Left lung (tissue), 10 donors: ENCODE results near the gene ZNF169. TPM values are rescaled to one million over a fixed set of nuclear protein-coding genes. Genes with fewer than 3 reads are reported as not detected.
A peak's percentile ranks its signal among the peaks of the same experiment; 100 is the strongest.
"Not testable (repeated sequence)": the region's sequence is repeated elsewhere in the genome, so short reads cannot be mapped to it uniquely, and the experiment has no call there.

Experiments used
- ATAC-seq: fragments of 200-7000 bp; cut with Tn5 transposase; one replicate; pipeline ENCODE4 v1.9.1; 2020; ENCODE audit warnings: moderate library complexity
- DNase-seq, 4 donors: peaks; one replicate each; pipeline ENCODE4 v3.0.0-alpha.2; 2013 to 2020
- H3K27ac ChIP-seq, 2 donors: fragments of 200-600 bp; sonication (generic) in 1 of 2; one replicate each; pipeline versions ENCODE4 v1.5.0 to v1.8.0; 2020 to 2021
- H3K27me3 ChIP-seq, 2 donors: fragments of 200-600 bp; sonication (generic) in 1 of 2; one replicate each; pipeline versions ENCODE4 v1.5.0 to v1.8.0; 2020 to 2021
- H3K36me3 ChIP-seq, 2 donors: fragments of 200-600 bp; sonication (generic) in 1 of 2; one replicate each; pipeline versions ENCODE4 v1.5.0 to v1.8.0; 2020 to 2021
- H3K4me1 ChIP-seq, 2 donors: fragments of 200-600 bp; one replicate each; pipeline ENCODE4 v1.8.0; 2021
- H3K4me3 ChIP-seq, 2 donors: fragments of 200-600 bp; sonication (generic) in 1 of 2; one replicate each; pipeline versions ENCODE4 v1.5.0 to v1.8.0; 2020 to 2021; ENCODE audit warnings: mild to moderate bottlenecking in 1 of 2
- H3K9me3 ChIP-seq, 2 donors: fragments of 200-600 bp; sonication (generic) in 1 of 2; one replicate each; pipeline versions ENCODE4 v1.5.0 to v1.8.0; 2020 to 2021
- intact Hi-C, 2 donors: fragments of 100-400 bp; cut with DNase I; formaldehyde crosslinking; loops; one replicate each; pipeline versions ENCODE4 v1.11.2 to v1.14.2; 2022
- polyA plus RNA-seq, 6 donors: library from polyadenylated mRNA; unstranded; fragments of 120-200 nt; gene quantifications; one replicate each; pipeline ENCODE4 v1.2.1, GENCODE V29; 2013; ENCODE audit not compliant: insufficient read length in 6 of 6
- total RNA-seq, 2 donors: library from RNA; stranded (reverse); fragmentation: NEBNext Ultra II Directional; extraction: Animal tissue kit (Norgen Biotek cat#: 25700); gene quantifications; one replicate each; pipeline ENCODE4 v1.2.1, GENCODE V29; 2021
- TF ChIP-seq, protein P1 (sequence below), 2 donors: fragments of 200-600 bp; sonication (generic) in 1 of 2; IDR thresholded peaks; one replicate each; pipeline versions ENCODE4 v1.5.0 to v1.8.0; 2021; ENCODE audit warnings: antibody characterized with exemption in 2 of 2
- donor health status: DM: no; HTN: yes; CAD: no.
- donor health status: DM: no; HTN: no; CAD: no.

Gene ZNF169
- total and polyA plus RNA-seq, 8 donors = 4.1 to 12.3 (median 10.2) TPM

GRCh38 chr9:94301583-94301982 is 42.5 kb downstream of the ZNF169 start:
- H3K9me3 ChIP-seq = no peaks in the 10 kb centered on the region
- DNase-seq (no peak), ATAC-seq (no peak)
- H3K36me3 ChIP-seq = peaks cover 0 to 31% of the 10 kb centered on the region in 2 donors
- no peak overlapping the region for H3K27ac ChIP-seq
- H3K4me1 ChIP-seq = no peaks in the 10 kb centered on the region
- intact Hi-C loops = no loop called here
- H3K27me3 ChIP-seq = no peaks in the 10 kb centered on the region
- no peak overlapping the region for H3K4me3 ChIP-seq
- TF ChIP-seq, protein P1, sequence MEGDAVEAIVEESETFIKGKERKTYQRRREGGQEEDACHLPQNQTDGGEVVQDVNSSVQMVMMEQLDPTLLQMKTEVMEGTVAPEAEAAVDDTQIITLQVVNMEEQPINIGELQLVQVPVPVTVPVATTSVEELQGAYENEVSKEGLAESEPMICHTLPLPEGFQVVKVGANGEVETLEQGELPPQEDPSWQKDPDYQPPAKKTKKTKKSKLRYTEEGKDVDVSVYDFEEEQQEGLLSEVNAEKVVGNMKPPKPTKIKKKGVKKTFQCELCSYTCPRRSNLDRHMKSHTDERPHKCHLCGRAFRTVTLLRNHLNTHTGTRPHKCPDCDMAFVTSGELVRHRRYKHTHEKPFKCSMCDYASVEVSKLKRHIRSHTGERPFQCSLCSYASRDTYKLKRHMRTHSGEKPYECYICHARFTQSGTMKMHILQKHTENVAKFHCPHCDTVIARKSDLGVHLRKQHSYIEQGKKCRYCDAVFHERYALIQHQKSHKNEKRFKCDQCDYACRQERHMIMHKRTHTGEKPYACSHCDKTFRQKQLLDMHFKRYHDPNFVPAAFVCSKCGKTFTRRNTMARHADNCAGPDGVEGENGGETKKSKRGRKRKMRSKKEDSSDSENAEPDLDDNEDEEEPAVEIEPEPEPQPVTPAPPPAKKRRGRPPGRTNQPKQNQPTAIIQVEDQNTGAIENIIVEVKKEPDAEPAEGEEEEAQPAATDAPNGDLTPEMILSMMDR (IDR thresholded peaks at IDR 0.05) = no peak

DNA sequence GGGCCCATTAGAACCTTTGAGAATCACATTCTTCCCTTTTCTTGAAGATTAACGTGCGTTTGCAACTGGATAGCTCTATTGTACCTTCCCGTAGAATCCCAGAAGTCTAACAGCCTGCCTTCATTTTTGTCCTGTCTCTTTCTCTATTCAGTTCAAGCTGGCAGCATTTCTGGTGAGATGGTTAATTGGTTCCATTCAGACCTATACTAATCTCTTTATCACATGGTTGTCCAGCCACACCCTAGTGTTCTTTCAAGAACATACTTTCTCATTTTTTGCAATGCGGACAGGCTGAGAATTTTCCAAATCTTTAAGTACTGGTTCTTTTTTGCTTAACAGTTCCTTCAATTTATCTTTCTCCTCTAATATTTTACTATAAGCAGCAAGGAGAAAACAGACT is 43.3 kb downstream of the ZNF169 start:
- Histone ChIP-seq H3K4me3 (no peak overlapping the region), H3K4me1 (no peaks in the 10 kb centered on the region), H3K36me3 (peaks cover 0 to 27% of the 10 kb centered on the region in 2 donors), H3K9me3 (no peaks in the 10 kb centered on the region), H3K27me3 (no peaks in the 10 kb centered on the region), H3K27ac (no peak overlapping the region)
- intact Hi-C loops = no loop called here
- TF ChIP-seq, protein P1 (IDR thresholded peaks at IDR 0.05) = no peak
- ATAC-seq (no peak), DNase-seq (no peak)

- intact Hi-C loops = no loop called here
These were observed 44.2 kb downstream of the ZNF169 start for GRCh38 chr9:94303321-94303720.

DNA sequence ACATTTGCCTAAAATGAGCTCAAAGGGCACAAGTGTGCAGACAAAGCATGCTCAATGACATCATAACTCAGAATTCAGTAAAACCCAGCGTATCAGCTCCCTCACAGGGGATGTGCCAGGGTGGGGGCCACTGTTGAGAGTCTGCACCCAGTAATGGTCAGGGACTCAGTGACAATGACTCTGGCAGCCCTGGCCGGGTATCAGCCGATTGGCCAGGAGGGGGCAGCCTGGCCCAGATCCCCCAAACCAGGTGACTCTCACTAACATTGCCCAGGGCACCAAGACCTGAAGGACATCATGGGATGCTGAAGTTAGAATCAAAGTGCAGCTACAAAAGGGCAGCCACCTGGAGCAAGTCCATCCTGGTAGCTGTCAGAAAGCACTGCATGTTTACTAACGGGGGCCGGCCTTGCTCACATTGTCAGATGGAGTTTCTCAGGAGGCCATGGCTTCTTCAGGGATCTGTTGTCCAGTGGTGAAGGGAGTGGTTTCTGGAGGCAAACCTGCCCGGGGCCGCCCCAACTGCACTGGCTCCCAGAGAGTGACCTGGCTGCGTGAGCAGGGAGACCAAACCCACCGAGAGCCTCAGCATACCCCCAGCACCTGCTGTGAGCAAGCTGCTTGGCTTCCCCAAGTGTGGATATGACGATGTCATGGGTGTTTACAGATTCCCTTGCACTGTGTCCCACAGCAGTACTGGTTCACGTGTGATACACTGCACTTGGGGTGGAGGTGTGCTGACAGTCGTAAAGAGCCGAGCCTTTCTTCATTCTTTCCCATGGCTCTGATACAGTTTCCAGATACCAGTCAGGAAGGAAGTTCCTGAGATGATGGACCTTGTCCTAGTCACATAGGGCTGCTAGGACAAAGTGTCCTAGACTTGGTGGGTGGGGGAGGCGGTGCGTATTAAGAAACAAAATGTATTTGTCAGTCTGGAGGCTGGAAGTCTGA is 56.2 kb downstream of the ZNF169 start:
- ATAC-seq = peak; percentile 54
- H3K4me1 ChIP-seq, H3K9me3 ChIP-seq, intact Hi-C loops, H3K4me3 ChIP-seq, H3K36me3 ChIP-seq, H3K27ac ChIP-seq, DNase-seq, H3K27me3 ChIP-seq: not testable (repeated sequence)

More at GRCh38 chr9:94303321-94303720, 44.2 kb downstream of the ZNF169 start:
- H3K4me1 ChIP-seq = no peaks in the 10 kb centered on the region
- H3K4me3 ChIP-seq = no peak overlapping the region
- H3K27me3 ChIP-seq = no peaks in the 10 kb centered on the region
- H3K36me3 ChIP-seq = peaks cover 0 to 23% of the 10 kb centered on the region in 2 donors
- no peak overlapping the region for H3K27ac ChIP-seq
- ATAC-seq = no peak
- no peaks in the 10 kb centered on the region for H3K9me3 ChIP-seq
- no peak for DNase-seq
- TF ChIP-seq, protein P1 (IDR thresholded peaks at IDR 0.05) = no peak

GRCh38 chr9:94316236-94316635 is 57.1 kb downstream of the ZNF169 start:
- ATAC-seq, H3K4me1 ChIP-seq, H3K36me3 ChIP-seq, H3K4me3 ChIP-seq, DNase-seq, H3K9me3 ChIP-seq, H3K27ac ChIP-seq, H3K27me3 ChIP-seq, intact Hi-C loops: not testable (repeated sequence)

GRCh38 chr9:94317949-94318657 is 59.0 kb downstream of the ZNF169 start:
- ATAC-seq, DNase-seq, H3K27ac ChIP-seq, H3K36me3 ChIP-seq, H3K27me3 ChIP-seq, intact Hi-C loops, H3K4me1 ChIP-seq, H3K4me3 ChIP-seq, H3K9me3 ChIP-seq: not testable (repeated sequence)

GRCh38 chr9:94322342-94322940 is 63.3 kb downstream of the ZNF169 start:
- H3K27me3 ChIP-seq, DNase-seq, H3K4me3 ChIP-seq, H3K9me3 ChIP-seq, H3K4me1 ChIP-seq, H3K36me3 ChIP-seq, intact Hi-C loops, H3K27ac ChIP-seq, ATAC-seq: not testable (repeated sequence)

DNA sequence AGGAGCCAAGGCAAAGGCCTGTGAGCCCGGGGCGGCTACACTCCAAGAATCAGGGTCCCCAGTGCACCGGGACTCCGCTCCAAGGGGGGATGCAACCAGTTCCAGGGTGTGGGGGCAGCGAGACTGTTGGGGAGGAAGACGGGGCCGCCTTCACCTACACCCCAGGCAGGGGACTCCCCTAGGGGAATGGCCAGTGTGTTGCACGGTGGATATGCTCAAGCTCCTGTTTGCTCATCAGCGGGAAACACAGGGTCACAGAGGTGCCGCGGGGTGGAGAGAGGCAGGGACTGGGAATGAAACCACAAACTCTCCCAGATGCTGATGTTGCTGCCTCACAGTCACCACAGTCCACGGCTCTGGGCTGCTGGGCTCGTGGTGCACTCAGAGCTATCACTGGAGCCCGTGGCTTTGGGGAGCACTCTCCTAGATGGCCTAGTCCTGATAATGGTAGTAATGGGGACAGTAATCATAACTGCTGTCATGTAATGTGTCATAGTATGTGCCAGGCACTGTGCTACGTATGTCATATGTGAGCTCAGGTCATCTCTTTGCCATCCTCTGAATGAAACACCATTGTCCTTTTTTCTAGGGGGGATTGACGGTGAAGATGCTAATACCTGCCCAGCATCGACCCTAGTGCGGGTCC is 64.2 kb downstream of the ZNF169 start:
- H3K27me3 ChIP-seq, ATAC-seq, H3K9me3 ChIP-seq, intact Hi-C loops, DNase-seq, H3K4me3 ChIP-seq, H3K36me3 ChIP-seq, H3K27ac ChIP-seq, H3K4me1 ChIP-seq: not testable (repeated sequence)

GRCh38 chr9:94325583-94325982 is 66.5 kb downstream of the ZNF169 start:
- intact Hi-C loops = not testable (repeated sequence)

More at GRCh38 chr9:94325583-94325982, 66.5 kb downstream of the ZNF169 start:
- not testable (repeated sequence) for H3K36me3 ChIP-seq, H3K4me1 ChIP-seq, DNase-seq, ATAC-seq, H3K27ac ChIP-seq, H3K27me3 ChIP-seq, H3K9me3 ChIP-seq, H3K4me3 ChIP-seq
